Lower leg skin (tissue), 4 donors: Measurements from ENCODE around the gene IGFBP6. TPM values are rescaled to one million over a fixed set of nuclear protein-coding genes. Genes with fewer than 3 reads are reported as not detected.

Source experiments
- DNase-seq, 2 donors: peaks; one replicate each; pipeline ENCODE4 v3.0.0-alpha.2; 2019; ENCODE audit warnings: low spot score in 2 of 2
- H3K4me3 ChIP-seq: fragments of 200-600 bp; sonication (generic); 2 replicates; pipeline ENCODE4 v1.5.1; 2017; ENCODE audit warnings: mild to moderate bottlenecking, low read depth; ENCODE audit not compliant: poor library complexity, severe bottlenecking
- POLR2A ChIP-seq, 2 donors: fragments of 450-650 bp; IDR thresholded peaks; one replicate each; pipeline ENCODE4 v1.6.1; 2016 to 2017; ENCODE audit warnings: antibody characterized with exemption in 2 of 2, mild to moderate bottlenecking in 1 of 2, moderate library complexity in 1 of 2
- WGBS, 2 donors: methylation state at CpG; one replicate each; pipeline ENCODE4 v1.1.5; 2018; 5-methylcytosine and 5-hydroxymethylcytosine counted together
- intact Hi-C: fragments of 100-400 bp; cut with DNase I; formaldehyde crosslinking; loops from one replicate; pipeline ENCODE4 v1.15.0; 2023; ENCODE audit warnings: low total_unique reads
- total RNA-seq, 4 donors: library from RNA; depleted of rRNA; stranded (reverse); fragments of >200 nt; gene quantifications; one replicate each; pipeline ENCODE4 v1.1.0, GENCODE V29; 2016
- TF ChIP-seq, protein P1 (sequence below), 3 donors: fragments of 450-650 bp; IDR thresholded peaks; one replicate each; pipeline ENCODE4 v1.5.1; 2016; ENCODE audit warnings: antibody characterized with exemption in 3 of 3, mild to moderate bottlenecking in 3 of 3, moderate library complexity in 2 of 3

Gene IGFBP6
- total RNA-seq, 4 donors from 2014 or later: 22.0 to 508 (median 68.9) TPM

DNA sequence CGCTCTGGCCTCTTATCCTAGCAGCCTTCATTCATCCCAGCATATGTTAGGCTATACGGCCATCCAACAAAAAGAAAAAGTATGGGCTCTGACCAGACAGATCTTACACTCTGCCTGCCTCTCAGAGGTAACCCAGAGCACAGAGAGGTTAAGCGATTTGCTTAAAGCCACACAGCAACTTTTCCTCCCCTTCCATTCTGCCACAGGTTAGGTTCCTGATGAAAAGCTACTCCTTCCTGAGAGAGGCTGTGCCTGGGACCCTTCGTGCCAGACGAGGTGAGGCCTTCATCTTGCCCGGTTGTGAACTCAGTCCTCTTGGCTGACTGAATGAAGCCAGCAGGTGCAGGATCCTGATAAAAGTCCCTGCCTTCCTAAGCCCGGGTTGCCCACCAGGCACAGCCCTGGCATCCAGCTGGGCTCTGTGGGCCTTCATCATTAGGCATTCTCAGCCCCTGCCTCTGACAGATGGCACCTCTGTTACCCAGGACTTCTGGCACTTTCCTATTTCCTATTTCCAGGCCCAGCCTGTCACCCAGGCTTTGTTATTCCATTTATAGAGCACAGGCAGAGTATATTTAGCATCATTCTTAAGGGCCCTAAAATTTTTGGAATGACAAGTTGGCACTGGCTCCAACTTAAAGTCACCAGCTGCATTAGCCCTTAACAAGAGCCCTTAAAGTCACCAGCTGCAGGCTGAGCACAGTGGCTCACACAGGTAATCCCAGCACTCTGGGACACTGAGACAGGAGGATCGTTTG is 18.6 kb downstream of the IGFBP6 start:
- no peak overlapping the region for H3K4me3 ChIP-seq
- intact Hi-C loops: no loop called here
- WGBS, 2 donors: 92 to 96% methylated on average over 8 of the region's 8 CpGs
- DNase-seq: peak in 1 of 2 donors; percentile 80
- TF ChIP-seq, protein P1, sequence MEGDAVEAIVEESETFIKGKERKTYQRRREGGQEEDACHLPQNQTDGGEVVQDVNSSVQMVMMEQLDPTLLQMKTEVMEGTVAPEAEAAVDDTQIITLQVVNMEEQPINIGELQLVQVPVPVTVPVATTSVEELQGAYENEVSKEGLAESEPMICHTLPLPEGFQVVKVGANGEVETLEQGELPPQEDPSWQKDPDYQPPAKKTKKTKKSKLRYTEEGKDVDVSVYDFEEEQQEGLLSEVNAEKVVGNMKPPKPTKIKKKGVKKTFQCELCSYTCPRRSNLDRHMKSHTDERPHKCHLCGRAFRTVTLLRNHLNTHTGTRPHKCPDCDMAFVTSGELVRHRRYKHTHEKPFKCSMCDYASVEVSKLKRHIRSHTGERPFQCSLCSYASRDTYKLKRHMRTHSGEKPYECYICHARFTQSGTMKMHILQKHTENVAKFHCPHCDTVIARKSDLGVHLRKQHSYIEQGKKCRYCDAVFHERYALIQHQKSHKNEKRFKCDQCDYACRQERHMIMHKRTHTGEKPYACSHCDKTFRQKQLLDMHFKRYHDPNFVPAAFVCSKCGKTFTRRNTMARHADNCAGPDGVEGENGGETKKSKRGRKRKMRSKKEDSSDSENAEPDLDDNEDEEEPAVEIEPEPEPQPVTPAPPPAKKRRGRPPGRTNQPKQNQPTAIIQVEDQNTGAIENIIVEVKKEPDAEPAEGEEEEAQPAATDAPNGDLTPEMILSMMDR (IDR thresholded peaks at IDR 0.05): no peak
- no peak for TF ChIP-seq POLR2A (IDR thresholded peaks at IDR 0.05)

DNA sequence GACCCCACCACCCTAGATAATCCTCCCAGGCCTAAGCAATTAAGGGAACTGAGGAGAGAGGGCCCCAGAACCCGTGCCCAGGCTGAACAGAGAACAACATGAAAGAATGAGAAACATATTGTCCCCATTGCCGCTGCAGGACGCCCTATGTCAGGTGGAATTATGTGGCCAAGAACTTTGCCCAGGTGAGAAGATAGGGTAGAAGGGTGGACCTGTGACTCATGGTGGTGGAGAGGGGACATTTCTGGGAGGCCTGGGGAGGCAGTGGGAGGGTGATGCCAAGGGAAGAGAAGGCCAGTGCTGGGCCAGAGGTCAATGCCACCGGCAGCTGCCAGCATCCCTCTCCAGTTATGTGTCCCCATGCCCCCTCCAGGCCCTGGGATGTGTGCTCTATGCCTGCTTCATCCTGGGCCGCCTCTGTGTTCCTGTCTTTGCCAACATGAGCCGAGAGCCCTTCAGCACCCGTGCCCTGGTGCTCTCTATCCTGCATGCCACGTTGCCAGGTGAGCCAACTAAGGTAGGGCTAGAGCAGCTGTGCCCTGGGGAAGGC is 21.4 kb downstream of the IGFBP6 start:
- TF ChIP-seq POLR2A (IDR thresholded peaks at IDR 0.05): no peak
- 90 to 91% methylated on average over 8 of the region's 8 CpGs for WGBS, 2 donors
- DNase-seq: no peak
- no peak overlapping the region for H3K4me3 ChIP-seq
- intact Hi-C loops: no loop called here

DNA sequence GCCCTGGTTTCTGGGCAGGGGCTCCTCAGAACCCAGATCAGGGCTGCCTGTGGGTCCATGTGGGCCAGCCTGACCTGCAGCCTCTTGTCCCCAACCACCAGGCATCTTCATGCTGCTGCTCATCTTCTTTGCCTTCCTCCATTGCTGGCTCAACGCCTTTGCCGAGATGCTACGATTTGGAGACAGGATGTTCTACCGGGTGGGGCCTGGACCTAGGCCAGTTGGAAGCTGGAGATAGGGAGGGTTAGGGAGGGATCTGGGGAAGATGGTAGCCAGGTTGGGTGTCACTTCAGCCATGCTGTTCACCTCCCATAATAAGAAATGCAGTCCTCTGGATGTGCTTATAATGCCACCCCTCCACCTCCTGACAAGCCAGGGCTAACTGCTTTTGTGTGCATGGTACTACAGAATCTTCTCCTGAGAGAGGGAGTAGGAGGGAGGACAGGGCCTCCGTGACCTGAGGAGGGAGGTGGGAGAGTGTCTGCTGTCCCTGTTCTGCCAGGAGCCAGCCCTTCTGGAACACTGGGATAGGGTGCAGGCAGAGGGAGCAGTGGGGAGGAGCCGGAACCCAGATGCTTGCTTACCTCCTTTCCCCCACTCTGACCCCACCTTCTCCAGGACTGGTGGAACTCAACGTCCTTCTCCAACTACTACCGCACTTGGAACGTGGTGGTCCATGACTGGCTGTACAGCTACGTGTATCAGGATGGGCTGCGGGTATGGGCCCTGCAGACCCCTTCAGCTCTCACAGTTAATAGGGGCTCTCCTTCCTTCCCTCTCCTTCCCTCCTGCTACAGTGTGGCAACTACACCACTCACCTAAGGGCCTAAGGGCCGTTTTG is 23.4 kb downstream of the IGFBP6 start:
- TF ChIP-seq, protein P1 (IDR thresholded peaks at IDR 0.05): no peak
- no peak for TF ChIP-seq POLR2A (IDR thresholded peaks at IDR 0.05)
- 66 to 76% methylated on average over 12 of the region's 12 CpGs for WGBS, 2 donors
- DNase-seq: no peak
- H3K4me3 ChIP-seq: no peak overlapping the region
- intact Hi-C loops: no loop called here

- WGBS, 2 donors: 79 to 88% methylated on average over 8 to 10 of the region's 10 CpGs
- H3K4me3 ChIP-seq: no peak overlapping the region
- intact Hi-C loops: no loop called here
- no peak for DNase-seq
- TF ChIP-seq, protein P1 (IDR thresholded peaks at IDR 0.05): no peak
- TF ChIP-seq POLR2A (IDR thresholded peaks at IDR 0.05): no peak
These were observed 25.5 kb downstream of the IGFBP6 start for GRCh38 chr12:53122961-53123468.

- intact Hi-C loops: no loop called here
- DNase-seq: no peak
- no peak overlapping the region for H3K4me3 ChIP-seq
- TF ChIP-seq, protein P1 (IDR thresholded peaks at IDR 0.05): no peak
- TF ChIP-seq POLR2A (IDR thresholded peaks at IDR 0.05): no peak
- WGBS, 2 donors: 81 to 85% methylated on average over 16 of the region's 16 CpGs
These were observed 26.3 kb downstream of the IGFBP6 start for GRCh38 chr12:53123578-53124351.
